Measurements from ENCODE around the gene TCEA3. TPM values are rescaled to one million over a fixed set of nuclear protein-coding genes. Genes with fewer than 3 reads are reported as not detected.

TCEA3 gene
- total and polyA plus RNA-seq, 10 of the 15 experiments (the other 5 are each of a cell fraction or from before 2014, with no cell fraction given) = 0.06 to 0.23 (median 0.08) TPM; not detected in 7

- Histone ChIP-seq H3K9ac (ENCODE audit: control insufficient read depth, insufficient read depth, low read length) (no peak overlapping the region), H3K36me3 (ENCODE audit: control insufficient read depth in 2 of 2, insufficient read depth in 2 of 2, low read length in 1 of 2) (no peaks in the 10 kb centered on the region), H3K9me3 (replicated peaks; ENCODE audit: control insufficient read depth, insufficient read depth, low read length) (no peaks in the 10 kb centered on the region), H4K20me1 (ENCODE audit: control insufficient read depth, insufficient read depth) (no peaks in the 10 kb centered on the region), H3K4me3 (no peak overlapping the region), H3K27ac (ENCODE audit: control insufficient read depth, insufficient read depth) (no peak overlapping the region), H3K27me3 (replicated peaks in 1 of 2; ENCODE audit: control insufficient read depth in 2 of 2, insufficient read depth in 2 of 2, low read length in 1 of 2) (peaks cover 0 to 2% of the 10 kb centered on the region in 2 experiments; a peak in 1 of 4 replicates), H3K4me2 (ENCODE audit: control insufficient read depth, insufficient read depth) (no peak overlapping the region), H3K4me1 (ENCODE audit: control insufficient read depth, insufficient read depth, low read length) (no peaks in the 10 kb centered on the region), H2AFZ (ENCODE audit: control insufficient read depth, low read depth, low read length) (no peak overlapping the region), H3K79me2 (ENCODE audit: control insufficient read depth, insufficient read depth, low read length) (no peaks in the 10 kb centered on the region)
- TF ChIP-seq CREM (IDR thresholded peaks at IDR 0.05; ENCODE audit: low read depth) (no peak), RB1 (IDR thresholded peaks at IDR 0.05; ENCODE audit: borderline replicate concordance) (no peak), NBN (IDR thresholded peaks at IDR 0.05) (no peak), PML (IDR thresholded peaks at IDR 0.05; ENCODE audit: low read length) (no peak), CBX3 (IDR thresholded peaks at IDR 0.05; ENCODE audit: borderline replicate concordance, low read depth) (no peak), ZBED1 (IDR thresholded peaks at IDR 0.05; ENCODE audit: borderline replicate concordance) (no peak), YY1 (IDR thresholded peaks at IDR 0.05; ENCODE audit: low read depth, low read length) (no peak)
- TF ChIP-seq, protein P1, sequence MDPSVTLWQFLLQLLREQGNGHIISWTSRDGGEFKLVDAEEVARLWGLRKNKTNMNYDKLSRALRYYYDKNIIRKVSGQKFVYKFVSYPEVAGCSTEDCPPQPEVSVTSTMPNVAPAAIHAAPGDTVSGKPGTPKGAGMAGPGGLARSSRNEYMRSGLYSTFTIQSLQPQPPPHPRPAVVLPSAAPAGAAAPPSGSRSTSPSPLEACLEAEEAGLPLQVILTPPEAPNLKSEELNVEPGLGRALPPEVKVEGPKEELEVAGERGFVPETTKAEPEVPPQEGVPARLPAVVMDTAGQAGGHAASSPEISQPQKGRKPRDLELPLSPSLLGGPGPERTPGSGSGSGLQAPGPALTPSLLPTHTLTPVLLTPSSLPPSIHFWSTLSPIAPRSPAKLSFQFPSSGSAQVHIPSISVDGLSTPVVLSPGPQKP (IDR thresholded peaks at IDR 0.05; ENCODE audit: low read depth, low read length) = no peak
- TF ChIP-seq, protein P2, sequence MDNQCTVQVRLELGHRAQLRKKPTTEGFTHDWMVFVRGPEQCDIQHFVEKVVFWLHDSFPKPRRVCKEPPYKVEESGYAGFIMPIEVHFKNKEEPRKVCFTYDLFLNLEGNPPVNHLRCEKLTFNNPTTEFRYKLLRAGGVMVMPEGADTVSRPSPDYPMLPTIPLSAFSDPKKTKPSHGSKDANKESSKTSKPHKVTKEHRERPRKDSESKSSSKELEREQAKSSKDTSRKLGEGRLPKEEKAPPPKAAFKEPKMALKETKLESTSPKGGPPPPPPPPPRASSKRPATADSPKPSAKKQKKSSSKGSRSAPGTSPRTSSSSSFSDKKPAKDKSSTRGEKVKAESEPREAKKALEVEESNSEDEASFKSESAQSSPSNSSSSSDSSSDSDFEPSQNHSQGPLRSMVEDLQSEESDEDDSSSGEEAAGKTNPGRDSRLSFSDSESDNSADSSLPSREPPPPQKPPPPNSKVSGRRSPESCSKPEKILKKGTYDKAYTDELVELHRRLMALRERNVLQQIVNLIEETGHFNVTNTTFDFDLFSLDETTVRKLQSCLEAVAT (IDR thresholded peaks at IDR 0.05) = no peak
- POLR2A ChIA-PET = interaction anchor here (0.5 kb wide), 1 partner anchor 42 kb away, joined by 3 read pairs; no protein-coding TSS in a partner anchor
- ATAC-seq (no peak), FAIRE-seq (no peak), DNase-seq (ENCODE audit: low read depth, low spot score) (no peak)
- RAD21 ChIA-PET (ENCODE audit: unreplicated experiment) = no interaction called here
- SMC1A ChIA-PET (ENCODE audit: uncharacterized antibody, unreplicated experiment) = no interaction called here
- CTCF ChIA-PET = no interaction called here
- no TSS peak for BruUV-seq (replicated peaks)
- intact Hi-C loops (cut with micrococcal nuclease; ENCODE audit: unreplicated experiment) (no loop called here), in situ Hi-C loops (cut with MboI) (no loop called here)
- WGBS (ENCODE audit: insufficient coverage, insufficient replicate concordance, low lambda C conversion rate, missing lambda C conversion rate) = 56% methylated on average over 7 of the region's 7 CpGs
Measured at GRCh38 chr1:23397908-23398307, 26.6 kb downstream of the TCEA3 start.
